ENCODE measurements around the gene CDC73.
"Not testable (repeated sequence)": the region's sequence is repeated elsewhere in the genome, so short reads cannot be mapped to it uniquely, and the experiment has no call there.

CDC73 gene

GRCh38 chr1:193113992-193114332 lies 7.9 kb upstream of the CDC73 start:
- in situ Hi-C loops (cut with HindIII; ENCODE audit: low sequenced_read_pairs): no loop called here

GRCh38 chr1:193114485-193115095 lies 7.2 kb upstream of the CDC73 start:
- in situ Hi-C loops (cut with HindIII; ENCODE audit: low sequenced_read_pairs): no loop called here

GRCh38 chr1:193115629-193116227 lies 6.1 kb upstream of the CDC73 start:
- in situ Hi-C loops (cut with HindIII; ENCODE audit: low sequenced_read_pairs): no loop called here

- in situ Hi-C loops (cut with HindIII; ENCODE audit: low sequenced_read_pairs): not testable (repeated sequence)
These were observed 4.7 kb upstream of the CDC73 start for GRCh38 chr1:193117167-193117566.

GRCh38 chr1:193118194-193118593 lies 3.6 kb upstream of the CDC73 start:
- in situ Hi-C loops (cut with HindIII; ENCODE audit: low sequenced_read_pairs): no loop called here

DNA sequence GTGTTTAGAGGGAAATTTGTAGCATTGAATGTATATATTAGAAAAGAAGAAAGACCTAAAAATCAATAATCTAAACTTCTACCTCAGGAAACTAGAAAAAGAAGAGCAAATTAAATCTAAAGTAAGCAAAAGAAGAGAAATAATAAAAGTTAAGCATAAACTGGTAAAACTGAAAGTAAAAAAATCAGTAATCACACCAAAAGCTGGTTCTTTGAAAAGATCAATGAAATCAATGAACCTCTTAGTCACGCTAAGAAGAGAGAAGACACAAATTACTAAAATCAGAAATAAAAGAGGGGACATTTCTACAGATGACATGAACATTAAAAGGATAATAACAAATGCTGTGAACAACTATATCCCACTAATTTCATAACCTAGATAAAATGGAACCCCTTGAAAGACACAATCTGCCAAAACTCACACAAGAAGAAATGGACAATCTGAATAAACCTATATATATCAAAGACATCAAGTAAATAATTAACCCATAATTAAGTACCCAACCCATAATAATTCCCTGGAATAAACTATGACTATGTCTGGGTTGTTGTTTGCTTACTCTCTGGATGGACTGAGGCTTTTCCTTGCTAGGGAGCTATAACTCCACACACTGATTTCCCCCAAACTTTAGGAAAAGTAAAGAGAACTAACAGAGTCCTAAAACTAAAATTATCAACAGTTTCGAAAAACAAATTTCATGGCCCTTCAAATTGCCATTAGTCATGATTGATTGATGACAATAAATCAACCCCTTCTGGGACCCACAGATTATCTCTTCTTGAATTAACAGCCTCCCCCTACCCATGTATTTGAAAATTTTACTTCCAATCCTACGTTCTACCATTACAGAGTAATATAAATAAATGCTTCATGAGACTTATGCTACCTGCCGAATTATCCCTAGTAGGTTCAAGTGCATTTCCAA lies 2.8 kb upstream of the CDC73 start:
- in situ Hi-C loops (cut with HindIII; ENCODE audit: low sequenced_read_pairs): no loop called here

DNA sequence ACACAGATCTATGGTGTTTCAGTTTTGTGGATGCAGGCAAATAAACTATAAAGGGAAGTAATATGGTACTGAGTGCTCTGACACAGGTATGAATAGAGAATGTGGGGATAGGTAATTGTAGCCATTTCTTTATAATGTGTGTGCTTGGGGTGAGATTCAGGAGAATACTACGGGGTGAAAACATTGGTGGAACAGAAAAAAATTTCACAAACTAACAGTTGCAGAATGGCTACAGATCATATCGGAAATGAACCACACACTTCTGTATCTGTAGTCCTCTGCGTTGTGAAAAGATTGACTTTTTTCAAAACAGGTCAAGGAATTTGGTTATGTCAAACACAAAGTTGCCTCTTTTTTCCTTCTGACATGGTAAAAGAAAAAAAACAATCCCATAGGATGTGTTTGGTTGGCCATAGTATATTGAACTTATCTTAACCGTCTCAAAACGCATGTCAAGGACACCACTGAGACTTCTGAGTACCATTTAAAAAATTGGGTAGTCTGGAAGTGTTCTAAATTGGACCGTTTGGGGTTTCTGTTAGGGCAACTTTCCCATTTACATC lies 1.1 kb upstream of the CDC73 start:
- in situ Hi-C loops (cut with HindIII; ENCODE audit: low sequenced_read_pairs): no loop called here

- in situ Hi-C loops (cut with HindIII; ENCODE audit: low sequenced_read_pairs): no loop called here
These were observed 1.9 kb downstream of the CDC73 start for GRCh38 chr1:193123751-193124150.

DNA sequence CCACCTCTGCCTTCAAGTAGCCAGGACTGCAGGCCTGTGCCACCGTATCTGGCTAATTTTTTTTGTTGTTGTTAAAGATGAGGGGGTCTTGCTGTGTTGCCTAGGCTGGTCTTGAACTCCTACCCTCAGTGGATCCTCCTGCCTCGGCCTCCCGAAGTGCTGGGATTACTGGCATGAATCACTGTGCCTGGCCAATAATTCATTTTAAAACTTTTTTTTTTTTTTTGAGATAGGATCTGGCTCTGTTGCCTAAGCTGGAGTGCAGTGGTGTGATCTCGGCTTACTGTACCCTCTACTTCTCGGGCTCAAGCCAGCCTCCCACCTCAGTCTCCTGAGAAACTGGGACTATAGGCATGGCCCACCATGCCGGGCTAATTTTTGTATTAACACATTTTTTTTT lies 3.5 kb downstream of the CDC73 start:
- in situ Hi-C loops (cut with HindIII; ENCODE audit: low sequenced_read_pairs): no loop called here

DNA sequence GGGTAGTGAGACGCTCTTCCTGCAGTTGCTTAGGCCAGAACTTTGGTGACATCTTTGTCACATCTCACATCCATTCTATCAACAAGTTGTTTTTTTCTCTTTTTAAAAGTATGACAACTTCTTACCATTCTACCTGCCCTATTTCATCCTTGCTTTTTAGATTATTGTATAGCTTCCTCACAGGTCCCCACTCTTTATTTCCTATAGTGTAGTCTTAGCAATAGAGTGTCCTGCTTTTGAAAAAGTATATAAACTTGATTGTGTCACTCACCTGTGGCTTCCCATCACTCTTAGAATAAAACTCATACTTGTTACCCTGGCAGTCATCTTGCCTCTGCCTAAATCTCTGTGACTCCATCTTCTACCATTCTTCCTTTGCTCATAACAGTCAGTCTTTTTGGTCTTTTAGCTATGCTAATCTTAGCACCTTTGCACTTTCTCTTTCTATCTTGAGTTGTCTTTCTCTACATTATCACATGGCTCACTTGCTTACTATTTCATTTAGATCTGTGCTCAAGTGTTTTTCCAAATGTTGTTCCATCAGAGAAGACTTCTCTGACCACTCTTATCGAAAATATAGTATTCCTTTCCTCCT lies 9.5 kb downstream of the CDC73 start:
- in situ Hi-C loops (cut with HindIII; ENCODE audit: low sequenced_read_pairs): no loop called here

- in situ Hi-C loops (cut with HindIII; ENCODE audit: low sequenced_read_pairs): no loop called here
These were observed 18.4 kb downstream of the CDC73 start for GRCh38 chr1:193140254-193140653.

- in situ Hi-C loops (cut with HindIII; ENCODE audit: low sequenced_read_pairs): no loop called here
These were observed 20.0 kb downstream of the CDC73 start for GRCh38 chr1:193141804-193142203.

- in situ Hi-C loops (cut with HindIII; ENCODE audit: low sequenced_read_pairs): no loop called here
These were observed 20.6 kb downstream of the CDC73 start for GRCh38 chr1:193142409-193142808.

GRCh38 chr1:193143285-193143684 lies 21.5 kb downstream of the CDC73 start:
- in situ Hi-C loops (cut with HindIII; ENCODE audit: low sequenced_read_pairs): no loop called here

DNA sequence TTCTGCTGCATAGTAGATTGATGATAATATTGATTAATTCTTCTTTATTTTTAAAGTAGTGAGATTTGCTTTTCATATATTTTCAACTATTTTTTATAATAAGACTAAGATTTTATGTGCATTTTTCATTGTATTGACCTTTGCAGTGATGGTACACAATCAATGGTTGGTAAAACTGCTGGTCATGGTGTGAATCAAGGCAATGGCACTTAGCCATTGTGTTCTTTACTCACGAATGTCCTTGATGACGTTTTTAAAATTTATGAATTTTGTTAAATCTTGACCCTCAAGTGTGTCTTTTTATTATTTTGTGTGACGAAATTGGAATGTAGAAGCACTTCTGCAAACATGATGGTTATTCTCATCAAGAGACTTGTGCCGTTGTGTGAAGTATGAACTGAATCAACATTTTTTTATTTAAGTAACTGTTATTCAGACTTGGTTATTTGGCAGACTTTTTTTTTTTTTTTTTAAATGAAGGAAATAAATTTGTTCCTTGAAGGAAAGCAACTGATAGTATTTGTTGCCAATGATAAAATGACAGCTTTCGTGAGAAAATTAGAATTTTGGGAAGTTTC lies 22.6 kb downstream of the CDC73 start:
- in situ Hi-C loops (cut with HindIII; ENCODE audit: low sequenced_read_pairs): no loop called here

DNA sequence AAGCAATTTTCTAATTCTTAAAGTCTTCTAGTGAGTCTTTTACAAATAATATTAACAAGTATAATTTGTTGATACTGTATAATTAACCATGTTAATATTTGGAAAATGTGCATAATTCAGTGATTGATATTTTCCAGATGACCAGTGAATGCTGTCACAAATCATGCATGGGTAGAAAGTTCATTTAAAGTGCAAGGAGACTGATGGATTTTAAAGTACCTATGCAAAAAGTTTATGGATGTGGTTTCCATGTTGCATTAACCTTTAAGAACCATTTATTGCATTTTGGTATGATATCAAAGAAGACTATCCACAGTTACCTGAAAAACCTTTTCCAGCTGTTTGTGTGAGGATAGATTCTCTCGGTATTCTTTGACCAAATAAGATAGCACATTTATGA lies 23.2 kb downstream of the CDC73 start:
- in situ Hi-C loops (cut with HindIII; ENCODE audit: low sequenced_read_pairs): no loop called here

- in situ Hi-C loops (cut with HindIII; ENCODE audit: low sequenced_read_pairs): no loop called here
These were observed 34.4 kb downstream of the CDC73 start for GRCh38 chr1:193156117-193156821.

DNA sequence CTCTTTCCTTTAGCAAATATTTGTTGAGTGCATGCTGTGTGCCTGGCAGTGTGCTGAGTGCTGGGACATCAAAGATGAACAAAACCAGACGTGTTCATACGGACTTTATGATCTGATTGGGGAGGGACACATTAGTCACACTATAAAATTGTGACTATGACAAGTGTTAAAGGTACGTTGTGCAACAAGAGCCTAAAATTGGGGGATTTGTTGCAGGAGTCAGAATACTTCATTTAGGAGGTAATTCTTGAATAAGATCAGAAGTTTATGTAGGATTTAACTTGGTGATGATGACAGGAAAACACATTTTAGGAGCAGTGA lies 35.0 kb downstream of the CDC73 start:
- in situ Hi-C loops (cut with HindIII; ENCODE audit: low sequenced_read_pairs): no loop called here

- in situ Hi-C loops (cut with HindIII; ENCODE audit: low sequenced_read_pairs): no loop called here
These were observed 35.5 kb downstream of the CDC73 start for GRCh38 chr1:193157360-193157759.

DNA sequence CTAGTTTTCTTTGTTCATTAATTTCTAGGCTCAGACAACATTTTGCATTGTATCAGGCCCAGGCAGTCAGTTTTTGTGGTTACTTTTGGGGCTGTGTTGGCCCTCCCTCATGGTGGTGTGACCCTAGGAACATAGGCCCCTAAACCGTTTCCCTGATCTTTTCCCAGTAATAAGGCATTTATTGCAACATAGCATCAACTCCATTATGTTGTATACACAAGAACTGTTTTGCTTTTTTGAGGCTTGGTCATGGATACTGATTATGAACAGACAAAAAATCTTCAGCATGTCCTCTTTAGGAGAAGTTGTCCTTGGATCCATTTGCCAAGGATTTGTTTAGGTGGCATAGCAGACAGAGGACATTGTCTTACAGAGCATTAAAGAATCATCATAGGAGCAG lies 54.3 kb downstream of the CDC73 start:
- in situ Hi-C loops (cut with HindIII; ENCODE audit: low sequenced_read_pairs): no loop called here

DNA sequence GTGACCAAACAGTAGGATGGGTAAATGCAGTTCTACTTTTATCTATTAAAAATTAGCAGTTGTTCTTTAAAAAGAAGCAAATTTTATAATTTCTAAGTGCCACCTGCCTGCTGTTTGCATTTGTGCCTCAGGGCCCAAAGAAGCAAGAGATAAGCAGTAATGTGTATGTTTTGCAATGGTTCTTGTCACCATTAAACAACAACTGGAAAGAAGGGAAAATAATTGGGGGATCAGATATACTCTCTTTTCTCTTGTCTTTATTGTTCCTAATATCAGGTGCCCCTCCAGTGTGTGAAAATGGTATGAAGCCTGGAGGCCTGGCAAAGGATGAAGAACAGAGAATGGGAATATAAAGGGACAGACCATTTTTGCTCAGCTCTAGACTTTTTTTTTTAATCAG lies 55.0 kb downstream of the CDC73 start:
- in situ Hi-C loops (cut with HindIII; ENCODE audit: low sequenced_read_pairs): no loop called here

Data from DLD1 (cell line).